HUDEP-2 (cell line): ENCODE results near the gene PLA2G3.
"Not testable (repeated sequence)": the region's sequence is repeated elsewhere in the genome, so short reads cannot be mapped to it uniquely, and the experiment has no call there.

Experiments
- DNase-seq, 76 experiments: peaks; one replicate each; lab custom pipeline; 2025; ENCODE audit not compliant: unreplicated experiment in 76 of 76; lab: John Stamatoyannopoulos, UW

PLA2G3 gene

GRCh38 chr22:31139866-31140716, at the start of gene PLA2G3:
PLA2G3 (minus strand) TSS chr22:31140508; CDS start chr22:31140354, 154 bp downstream.
- DNase-seq = peak in 2 of 76 experiments; percentile 12 to 25

- no peak for DNase-seq
Observed at GRCh38 chr22:31187627-31188026, 47.3 kb upstream of the PLA2G3 start.

- no peak for DNase-seq
Observed at GRCh38 chr22:31185056-31185455, 44.7 kb upstream of the PLA2G3 start.

GRCh38 chr22:31184015-31184414, 43.7 kb upstream of the PLA2G3 start:
- no peak for DNase-seq

- DNase-seq = peak in 8 of 76 experiments; percentile 3 to 25 (median 9)
Observed at GRCh38 chr22:31179345-31179744, 39.0 kb upstream of the PLA2G3 start.

- DNase-seq = no peak
Observed at GRCh38 chr22:31178859-31179258, 38.6 kb upstream of the PLA2G3 start.

GRCh38 chr22:31177420-31178162, 37.3 kb upstream of the PLA2G3 start:
- DNase-seq = no peak

- DNase-seq = no peak
Observed at GRCh38 chr22:31176923-31177322, 36.6 kb upstream of the PLA2G3 start.

GRCh38 chr22:31173386-31174145, 33.3 kb upstream of the PLA2G3 start:
- no peak for DNase-seq

GRCh38 chr22:31171734-31172133, 31.4 kb upstream of the PLA2G3 start:
- not testable (repeated sequence) for DNase-seq

GRCh38 chr22:31170971-31171370, 30.7 kb upstream of the PLA2G3 start:
- DNase-seq = no peak

- no peak for DNase-seq
Observed at GRCh38 chr22:31162015-31162765, 21.9 kb upstream of the PLA2G3 start.

GRCh38 chr22:31161386-31161785, 21.1 kb upstream of the PLA2G3 start:
- DNase-seq = no peak

- peak in 3 of 76 experiments; percentile 3 to 40 (median 22) for DNase-seq
Observed at GRCh38 chr22:31160328-31160978, 20.1 kb upstream of the PLA2G3 start.

GRCh38 chr22:31155422-31155821, 15.1 kb upstream of the PLA2G3 start:
- no peak for DNase-seq

GRCh38 chr22:31154975-31155374, 14.7 kb upstream of the PLA2G3 start:
- no peak for DNase-seq

GRCh38 chr22:31153357-31153756, 13.0 kb upstream of the PLA2G3 start:
- DNase-seq = no peak

- DNase-seq = no peak
Observed at GRCh38 chr22:31151872-31152271, 11.6 kb upstream of the PLA2G3 start.

GRCh38 chr22:31150615-31151014, 10.3 kb upstream of the PLA2G3 start:
- no peak for DNase-seq
